HepG2 (cell line): ENCODE data around the gene TXNRD2. TPM values are rescaled to one million over a fixed set of nuclear protein-coding genes. Genes with fewer than 3 reads are reported as not detected.

Experiments
- ATAC-seq: fragments of 200-7000 bp; cut with Tn5 transposase; 3 replicates; pipeline ENCODE4 v1.9.1; 2020; ENCODE audit warnings: mild to moderate bottlenecking, moderate library complexity
- BruUV-seq: library from RNA; stranded (reverse); fragments of 400-500 nt; replicated peaks from 2 replicates; lab custom pipeline; 2021; lab: Mats Ljungman, UMichigan
- CTCF ChIA-PET: fragments of 300-600 bp; formaldehyde crosslinking; extraction: SDS; loops from one replicate; lab custom pipeline; 2021; ENCODE audit warnings: low total read pairs, inconsistent platforms, low intra/inter-chr PET ratio; lab: Yijun Ruan, JAX
- POLR2A ChIA-PET: fragments of 350-600 bp; sonication (Branson Sonifier 250); formaldehyde crosslinking; loops from one replicate; lab custom pipeline; 2020; ENCODE audit warnings: antibody characterized with exemption, inconsistent platforms; lab: Yijun Ruan, JAX
- DNase-seq: peaks from one replicate; pipeline ENCODE4 v3.0.0-alpha.2; 2015; ENCODE audit warnings: low spot score
- FAIRE-seq: peaks from 3 replicates; lab custom pipeline; 2011; peaks lifted over from hg19 to GRCh38; lab: Jason Lieb, UNC
- H2AFZ ChIP-seq: one replicate; pipeline ENCODE4 v1.6.1; 2011; ENCODE audit warnings: low read length, inconsistent platforms
- H3K27ac ChIP-seq: fragments of 300-600 bp; 3 replicates; pipeline ENCODE4 v1.8.0; 2011; ENCODE audit warnings: mixed run types, mild to moderate bottlenecking, mixed read lengths, low read length, inconsistent platforms; ENCODE audit not compliant: insufficient read depth; ENCODE audit errors: extremely low read length
- H3K27me3 ChIP-seq, 2 experiments: fragments of 200-600 bp in 1 of 2; 2 replicates in 1 of 2; 3 replicates in 1 of 2; pipeline versions ENCODE4 v1.6.0 to v1.8.0; 2011; ENCODE audit warnings: low read length in 2 of 2, mild to moderate bottlenecking in 2 of 2, moderate library complexity in 2 of 2, inconsistent platforms in 1 of 2; ENCODE audit not compliant: insufficient read depth in 2 of 2, control insufficient read depth in 1 of 2
- H3K36me3 ChIP-seq, 2 experiments: fragments of 200-600 bp in 1 of 2; replicated peaks in 1 of 2; 2 replicates in 1 of 2; 3 replicates in 1 of 2; pipeline versions ENCODE4 v1.5.1 to v1.8.0; 2011; ENCODE audit warnings: low read length in 2 of 2, inconsistent platforms in 1 of 2; ENCODE audit not compliant: insufficient read depth in 2 of 2, control insufficient read depth in 1 of 2
- H3K4me1 ChIP-seq: 2 replicates; pipeline ENCODE4 v1.5.1; 2012; ENCODE audit warnings: low read length, inconsistent platforms; ENCODE audit not compliant: insufficient read depth
- H3K4me2 ChIP-seq: 2 replicates; pipeline ENCODE4 v1.6.0; 2011; ENCODE audit warnings: low read depth, low read length, inconsistent platforms
- H3K4me3 ChIP-seq, 3 experiments: fragments of 200-600 bp in 1 of 3; sonication (generic), shearing (Covaris generic) in 1 of 3; replicated peaks in 1 of 3; 2 replicates each; pipeline ENCODE4 v1.5.1; 2011 to 2016; ENCODE audit warnings: low read length in 3 of 3, inconsistent platforms in 2 of 3, low read depth in 2 of 3, mild to moderate bottlenecking in 2 of 3, control low read depth in 1 of 3, mixed read lengths in 1 of 3; ENCODE audit not compliant: insufficient read depth in 1 of 3
- H3K79me2 ChIP-seq: one replicate; pipeline ENCODE4 v1.6.1; 2011; ENCODE audit warnings: low read length, inconsistent platforms; ENCODE audit not compliant: insufficient read depth
- H3K9ac ChIP-seq: 2 replicates; pipeline ENCODE4 v1.6.0; 2011; ENCODE audit warnings: mild to moderate bottlenecking, low read depth, low read length, inconsistent platforms; ENCODE audit not compliant: insufficient read depth
- H3K9me3 ChIP-seq: 2 replicates; pipeline ENCODE4 v1.5.1; 2012; ENCODE audit warnings: mild to moderate bottlenecking, low read length
- H4K20me1 ChIP-seq: 2 replicates; pipeline ENCODE4 v1.6.0; 2011; ENCODE audit warnings: inconsistent platforms, mild to moderate bottlenecking, low read length, moderate library complexity; ENCODE audit not compliant: insufficient read depth
- BRD4 ChIP-seq: sonication (generic); formaldehyde crosslinking; IDR thresholded peaks from 2 replicates; pipeline ENCODE4 v1.4.0; 2020; ENCODE audit warnings: missing genetic modification reagents
- CTCF ChIP-seq: sonication (generic); formaldehyde crosslinking; IDR thresholded peaks from 2 replicates; pipeline ENCODE4 v1.5.0; 2020; ENCODE audit warnings: mild to moderate bottlenecking, missing genetic modification reagents, moderate library complexity
- ELK4 ChIP-seq: sonication (generic); formaldehyde crosslinking; IDR thresholded peaks from 2 replicates; pipeline ENCODE4 v1.9.0; 2021; ENCODE audit warnings: missing genetic modification reagents, borderline replicate concordance
- ETV5 ChIP-seq: IDR thresholded peaks from 2 replicates; pipeline ENCODE4 v1.6.1; 2018; ENCODE audit warnings: missing biosample characterization, missing genetic modification reagents, inconsistent platforms, borderline replicate concordance
- FIP1L1 ChIP-seq: fragments of 200-400 bp; formaldehyde crosslinking; IDR thresholded peaks from 2 replicates; pipeline ENCODE4 v1.6.1; 2018; ENCODE audit warnings: low read depth, mild to moderate bottlenecking, low read length, moderate library complexity, borderline replicate concordance; ENCODE audit not compliant: insufficient read depth
- HNRNPL ChIP-seq: fragments of 200-400 bp; formaldehyde crosslinking; IDR thresholded peaks from 2 replicates; pipeline ENCODE4 v1.6.1; 2017; ENCODE audit warnings: mild to moderate bottlenecking, low read depth, low read length
- IRX3 ChIP-seq: sonication (generic); formaldehyde crosslinking; IDR thresholded peaks from 2 replicates; pipeline ENCODE4 v1.8.1; 2023; ENCODE audit warnings: mild to moderate bottlenecking, low read depth, missing genetic modification reagents, borderline replicate concordance
- KDM5B ChIP-seq: sonication (generic); formaldehyde crosslinking; IDR thresholded peaks from 2 replicates; pipeline ENCODE4 v1.4.0; 2020; ENCODE audit warnings: missing genetic modification reagents, mild to moderate bottlenecking, borderline replicate concordance
- PBX2 ChIP-seq: IDR thresholded peaks from 2 replicates; pipeline ENCODE4 v1.6.1; 2016; ENCODE audit warnings: control low read depth
- PITX1 ChIP-seq: sonication (generic); formaldehyde crosslinking; IDR thresholded peaks from 2 replicates; pipeline ENCODE4 v1.5.1; 2020; ENCODE audit warnings: mild to moderate bottlenecking, missing genetic modification reagents
- SRY ChIP-seq: sonication (generic); formaldehyde crosslinking; IDR thresholded peaks from 2 replicates; pipeline ENCODE4 v1.8.0; 2022; ENCODE audit warnings: mild to moderate bottlenecking, missing genetic modification reagents
- TFE3 ChIP-seq: IDR thresholded peaks from 2 replicates; pipeline ENCODE4 v1.6.1; 2016
- TRIM24 ChIP-seq: sonication (generic); formaldehyde crosslinking; IDR thresholded peaks from 2 replicates; pipeline ENCODE4 v1.8.0; 2022; ENCODE audit warnings: mild to moderate bottlenecking, missing genetic modification reagents
- ZMAT3 ChIP-seq: sonication (generic); formaldehyde crosslinking; conservative IDR thresholded peaks from 2 replicates; pipeline ENCODE4 v1.7.0; 2021; ENCODE audit warnings: missing genetic modification reagents
- ZNF232 ChIP-seq: sonication (generic); formaldehyde crosslinking; IDR thresholded peaks from 2 replicates; pipeline ENCODE4 v1.4.0; 2020; ENCODE audit warnings: missing genetic modification reagents, borderline replicate concordance
- ZNF274 ChIP-seq: sonication (generic); formaldehyde crosslinking; IDR thresholded peaks from 2 replicates; pipeline ENCODE4 v1.5.1; 2020; ENCODE audit warnings: mild to moderate bottlenecking, missing genetic modification reagents
- ZNF446 ChIP-seq: sonication (generic); formaldehyde crosslinking; IDR thresholded peaks from 2 replicates; pipeline ENCODE4 v1.5.0; 2020; ENCODE audit warnings: mild to moderate bottlenecking, missing genetic modification reagents
- WGBS: methylation state at CpG from one replicate; pipeline ENCODE4 v1.1.6; 2017; ENCODE audit warnings: low lambda C conversion rate; 5-methylcytosine and 5-hydroxymethylcytosine counted together
- in situ Hi-C: cut with HindIII; loops from 2 replicates; pipeline ENCODE4 v1.10.0; 2017; ENCODE audit warnings: low pct_unique_long_range_greater_than_20kb; ENCODE audit not compliant: extremely low pct_ligation_motif_present
- intact Hi-C: fragments of 100-400 bp; cut with micrococcal nuclease; formaldehyde crosslinking; loops from one replicate; pipeline ENCODE4 v1.10.0; 2022; ENCODE audit not compliant: unreplicated experiment
- polyA plus RNA-seq, 8 experiments: library from polyadenylated mRNA; depleted of rRNA in 3 of 8; stranded (reverse) in 7 of 8; unstranded in 1 of 8; fragments of >200 nt; fragmentation: Illumina TruSeq in 4 of 8; extraction: Trizol in 4 of 8; gene quantifications; 2 replicates each; pipeline versions ENCODE4 v1.2.1 to v1.2.3, GENCODE V29; 2011 to 2016; ENCODE audit warnings: low read depth in 4 of 8, missing spikeins in 1 of 8, mixed read lengths in 1 of 8; ENCODE audit not compliant: insufficient read depth in 1 of 8
- total RNA-seq, 5 experiments: library from RNA; depleted of rRNA; stranded (reverse); fragments of >200 nt; fragmentation: Illumina TruSeq; extraction: Trizol; gene quantifications; 2 replicates each; pipeline ENCODE4 v1.2.3, GENCODE V29; 2016; ENCODE audit warnings: low read depth in 1 of 5
- TF ChIP-seq, protein P1 (sequence below): sonication (generic); formaldehyde crosslinking; IDR thresholded peaks from 2 replicates; pipeline ENCODE4 v1.4.0; 2020; ENCODE audit warnings: missing genetic modification reagents

The TXNRD2 gene
- total and polyA plus RNA-seq, 2 of the 13 experiments (the other 11 are each of a cell fraction or from before 2014, with no cell fraction given), result 17.5 to 18.6 TPM

- no peak overlapping the region for H3K27ac ChIP-seq
- no TSS peak for BruUV-seq
- FAIRE-seq (no peak), DNase-seq (no peak), ATAC-seq (no peak)
- POLR2A ChIA-PET, result interaction anchor here (2.8 kb wide), 1 partner anchor 14 kb away, joined by 14 read pairs; no protein-coding TSS in a partner anchor
- H2AFZ ChIP-seq, result no peak overlapping the region
- CTCF ChIA-PET, result no interaction called here
- 0 out of 5 replicates have a peak, but pooled peaks cover 0 to 4% of the 10 kb centered on the region in 2 experiments for H3K36me3 ChIP-seq
- intact Hi-C loops (no loop called here), in situ Hi-C loops (no loop called here)
- WGBS, result 78% methylated on average over 5 of the region's 9 CpGs
- no peaks in the 10 kb centered on the region for H4K20me1 ChIP-seq
- no peak overlapping the region for H3K9ac ChIP-seq
- H3K9me3 ChIP-seq, result no peaks in the 10 kb centered on the region
- no peak overlapping the region for H3K4me3 ChIP-seq
- H3K4me2 ChIP-seq, result no peak overlapping the region
- peaks cover 1% of the 10 kb centered on the region for H3K79me2 ChIP-seq
- no peaks in the 10 kb centered on the region for H3K27me3 ChIP-seq
- peaks cover 64% of the 10 kb centered on the region for H3K4me1 ChIP-seq
- TF ChIP-seq ETV5 (0 out of 2 replicates have a peak, but pooled peaks have one; percentile 22), ZMAT3 (CRISPR knock-in tag) (0 out of 2 replicates have a peak, but pooled peaks have one; percentile 57), ZNF274 (CRISPR knock-in tag) (peak; percentile 49; the same call in 1 of the 2 replicates), SRY (0 out of 2 replicates have a peak, but pooled peaks have one; percentile 31), KDM5B (0 out of 2 replicates have a peak, but pooled peaks have one; percentile 19), PBX2 (no peak), ZNF446 (no peak), ZNF232 (CRISPR knock-in tag) (peak; percentile 81), ELK4 (CRISPR knock-in tag) (no peak), HNRNPL (0 out of 2 replicates have a peak, but pooled peaks have one; percentile 50), BRD4 (CRISPR knock-in tag) (no peak), CTCF (CRISPR knock-in tag) (peak; percentile 52; the same call in 1 of the 2 replicates), FIP1L1 (no peak), IRX3 (CRISPR knock-in tag) (no peak), TRIM24 (0 out of 2 replicates have a peak, but pooled peaks have one; percentile 29), TFE3 (CRISPR knock-in tag) (0 out of 2 replicates have a peak, but pooled peaks have one; percentile 36), PITX1 (CRISPR knock-in tag) (peak; percentile 40; the same call in 1 of the 2 replicates)
- TF ChIP-seq, protein P1, sequence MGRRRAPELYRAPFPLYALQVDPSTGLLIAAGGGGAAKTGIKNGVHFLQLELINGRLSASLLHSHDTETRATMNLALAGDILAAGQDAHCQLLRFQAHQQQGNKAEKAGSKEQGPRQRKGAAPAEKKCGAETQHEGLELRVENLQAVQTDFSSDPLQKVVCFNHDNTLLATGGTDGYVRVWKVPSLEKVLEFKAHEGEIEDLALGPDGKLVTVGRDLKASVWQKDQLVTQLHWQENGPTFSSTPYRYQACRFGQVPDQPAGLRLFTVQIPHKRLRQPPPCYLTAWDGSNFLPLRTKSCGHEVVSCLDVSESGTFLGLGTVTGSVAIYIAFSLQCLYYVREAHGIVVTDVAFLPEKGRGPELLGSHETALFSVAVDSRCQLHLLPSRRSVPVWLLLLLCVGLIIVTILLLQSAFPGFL (CRISPR knock-in tag), result 0 out of 2 replicates have a peak, but pooled peaks have one; percentile 19
Measured at GRCh38 chr22:19957445-19957844, 15.8 kb upstream of the TXNRD2 start.
